Fibroblast of gingiva (primary cell): ENCODE data around the gene ITSN1.
"Not testable (repeated sequence)": the region's sequence is repeated elsewhere in the genome, so short reads cannot be mapped to it uniquely, and the experiment has no call there.

Experiments used
- DNase-seq: peaks from one replicate; pipeline ENCODE4 v3.0.0-alpha.2; 2011; ENCODE audit warnings: low read depth

The ITSN1 gene

GRCh38 chr21:33863191-33863590 lies 220.9 kb downstream of the ITSN1 start:
- DNase-seq, result not testable (repeated sequence)

- no peak for DNase-seq
Measured at GRCh38 chr21:33864150-33864549, 221.8 kb downstream of the ITSN1 start.

- DNase-seq, result no peak
Measured at GRCh38 chr21:33865176-33865575, 222.9 kb downstream of the ITSN1 start.

- no peak for DNase-seq
Measured at GRCh38 chr21:33865996-33866575, 223.8 kb downstream of the ITSN1 start.

GRCh38 chr21:33866826-33867225 lies 224.5 kb downstream of the ITSN1 start:
- no peak for DNase-seq

GRCh38 chr21:33867868-33868267 lies 225.6 kb downstream of the ITSN1 start:
- DNase-seq, result not testable (repeated sequence)

- no peak for DNase-seq
Measured at GRCh38 chr21:33869873-33870272, 227.6 kb downstream of the ITSN1 start.

- DNase-seq, result no peak
Measured at GRCh38 chr21:33870768-33871167, 228.5 kb downstream of the ITSN1 start.

GRCh38 chr21:33871171-33871570 lies 228.9 kb downstream of the ITSN1 start:
- peak; percentile 29 for DNase-seq

- no peak for DNase-seq
Measured at GRCh38 chr21:33872881-33873515, 230.7 kb downstream of the ITSN1 start.

- DNase-seq, result no peak
Measured at GRCh38 chr21:33874161-33874560, 231.9 kb downstream of the ITSN1 start.

- no peak for DNase-seq
Measured at GRCh38 chr21:33875026-33875695, 232.9 kb downstream of the ITSN1 start.

GRCh38 chr21:33878824-33879223 lies 236.5 kb downstream of the ITSN1 start:
- no peak for DNase-seq

GRCh38 chr21:33880626-33881025 lies 238.3 kb downstream of the ITSN1 start:
- DNase-seq, result no peak

- DNase-seq, result no peak
Measured at GRCh38 chr21:33881689-33882440, 239.6 kb downstream of the ITSN1 start.

GRCh38 chr21:33883118-33883517 lies 240.8 kb downstream of the ITSN1 start:
- no peak for DNase-seq

GRCh38 chr21:33884376-33885171 lies 242.3 kb downstream of the ITSN1 start:
- peak; percentile 88 for DNase-seq

GRCh38 chr21:33885172-33885514 lies 242.8 kb downstream of the ITSN1 start:
- no peak for DNase-seq

- DNase-seq, result no peak
Measured at GRCh38 chr21:33886321-33886720, 244.0 kb downstream of the ITSN1 start.

GRCh38 chr21:33890187-33890586 lies 247.9 kb downstream of the ITSN1 start:
- DNase-seq, result no peak

GRCh38 chr21:33892853-33893252 lies 250.6 kb downstream of the ITSN1 start:
- DNase-seq, result no peak

GRCh38 chr21:33893917-33894316 lies 251.6 kb downstream of the ITSN1 start:
- DNase-seq, result no peak
